HCT116 (cell line): Measurements from ENCODE around the gene RGS12. TPM values are rescaled to one million over a fixed set of nuclear protein-coding genes. Genes with fewer than 3 reads are reported as not detected.

Experiments used
- ATAC-seq: fragments of 200-7000 bp; cut with Tn5 transposase; 2 replicates; pipeline ENCODE4 v1.9.1; 2020; ENCODE audit warnings: mild to moderate bottlenecking, moderate library complexity
- BruUV-seq: library from RNA; stranded (reverse); fragments of 400-500 nt; replicated peaks from 2 replicates; lab custom pipeline; 2021; lab: Mats Ljungman, UMichigan
- CTCF ChIA-PET: fragments of 300-600 bp; sonication (Branson Sonifier 250); formaldehyde crosslinking; loops from one replicate; lab custom pipeline; 2021; ENCODE audit warnings: antibody characterized with exemption; lab: Charles Lee
- POLR2A ChIA-PET: fragments of 300-600, 350-600 bp; sonication (Branson Sonifier 250); formaldehyde crosslinking; loops from one replicate; lab custom pipeline; 2021; ENCODE audit warnings: antibody characterized with exemption; lab: Charles Lee
- RAD21 ChIA-PET, 2 experiments: fragments of 300-600 bp; sonication (Branson Sonifier 250); formaldehyde crosslinking; loops; one replicate each; lab custom pipeline; 2023; ENCODE audit warnings: low total read pairs in 2 of 2; ENCODE audit not compliant: uncharacterized antibody in 2 of 2, unreplicated experiment in 2 of 2, low non-redundant PET in 1 of 2; lab: Charles Lee
- DNase-seq: peaks from one replicate; pipeline ENCODE4 v3.0.0-alpha.2; 2010; ENCODE audit warnings: low read depth, low spot score
- H2AFZ ChIP-seq: fragments of 200-600 bp; shearing (Covaris generic), sonication (generic); 2 replicates; pipeline ENCODE4 v1.6.1; 2017; ENCODE audit warnings: low read depth, mixed run types, mixed read lengths, antibody characterized with exemption, low read length; ENCODE audit not compliant: poor library complexity, severe bottlenecking
- H3K27ac ChIP-seq: 2 replicates; pipeline ENCODE4 v1.5.1; 2012; ENCODE audit warnings: low read depth, low read length
- H3K27me3 ChIP-seq: fragments of 200-600 bp; sonication (generic); 2 replicates; pipeline ENCODE4 v1.6.1; 2016; ENCODE audit warnings: mixed run types, low read length, mixed read lengths; ENCODE audit not compliant: insufficient read depth
- H3K36me3 ChIP-seq, 2 experiments: fragments of 200-500 bp in 1 of 2; fragments of 200-600 bp in 1 of 2; sonication (Bioruptor generic) in 1 of 2; sonication (generic) in 1 of 2; 2 replicates each; pipeline versions ENCODE4 v1.5.1 to v1.6.1; 2014 to 2016; ENCODE audit warnings: low read length in 2 of 2, inconsistent platforms in 1 of 2, mixed read lengths in 1 of 2, mixed run types in 1 of 2; ENCODE audit not compliant: insufficient read depth in 2 of 2, control insufficient read depth in 1 of 2
- H3K4me1 ChIP-seq, 2 experiments: fragments of 200-600 bp in 1 of 2; sonication (generic) in 1 of 2; 2 replicates each; pipeline versions ENCODE4 v1.5.1 to v1.6.1; 2012 to 2017; ENCODE audit warnings: low read length in 2 of 2, inconsistent platforms in 1 of 2, mild to moderate bottlenecking in 1 of 2, mixed read lengths in 1 of 2, mixed run types in 1 of 2, moderate library complexity in 1 of 2; ENCODE audit not compliant: insufficient read depth in 2 of 2, control insufficient read depth in 1 of 2
- H3K4me2 ChIP-seq: fragments of 200-600 bp; sonication (generic); 2 replicates; pipeline ENCODE4 v1.6.1; 2017; ENCODE audit warnings: mixed run types, low read length, mixed read lengths
- H3K4me3 ChIP-seq, 2 experiments: fragments of 200-600 bp in 1 of 2; sonication (generic) in 1 of 2; replicated peaks in 1 of 2; 2 replicates each; pipeline ENCODE4 v1.5.1; 2011 to 2016; ENCODE audit warnings: low read length in 2 of 2, control low read depth in 1 of 2, low read depth in 1 of 2, mild to moderate bottlenecking in 1 of 2, mixed read lengths in 1 of 2, mixed run types in 1 of 2
- H3K79me2 ChIP-seq: fragments of 200-600 bp; sonication (generic); 2 replicates; pipeline ENCODE4 v1.6.1; 2017; ENCODE audit warnings: mild to moderate bottlenecking, mixed run types, low read length, moderate library complexity, mixed read lengths; ENCODE audit not compliant: insufficient read depth
- H3K9ac ChIP-seq: fragments of 200-600 bp; sonication (generic); 2 replicates; pipeline ENCODE4 v1.6.1; 2016; ENCODE audit warnings: low read length, mixed read lengths
- H3K9me2 ChIP-seq: fragments of 200-600 bp; sonication (generic), shearing (Covaris generic); 2 replicates; pipeline ENCODE4 v1.6.1; 2017; ENCODE audit warnings: mixed run types, mild to moderate bottlenecking, moderate library complexity; ENCODE audit not compliant: insufficient read depth
- H3K9me3 ChIP-seq, 2 experiments: fragments of 200-500 bp in 1 of 2; fragments of 200-600 bp in 1 of 2; sonication (Bioruptor generic) in 1 of 2; sonication (generic) in 1 of 2; 2 replicates each; pipeline ENCODE4 v1.6.1; 2014 to 2017; ENCODE audit warnings: low read length in 2 of 2, mixed read lengths in 2 of 2, inconsistent platforms in 1 of 2, low read depth in 1 of 2, mild to moderate bottlenecking in 1 of 2, mixed run types in 1 of 2, moderate library complexity in 1 of 2; ENCODE audit not compliant: control insufficient read depth in 1 of 2, insufficient read depth in 1 of 2
- H4K20me1 ChIP-seq: fragments of 200-600 bp; sonication (generic), shearing (Covaris generic); 2 replicates; pipeline ENCODE4 v1.6.1; 2017; ENCODE audit warnings: mixed run types, mild to moderate bottlenecking, moderate library complexity; ENCODE audit not compliant: insufficient read depth
- CBX3 ChIP-seq: IDR thresholded peaks from 2 replicates; pipeline ENCODE4 v1.6.1; 2012; ENCODE audit warnings: low read depth
- CTCF ChIP-seq, 3 experiments: fragments of 200-600 bp in 1 of 3; sonication (generic) in 1 of 3; IDR thresholded peaks in 2 of 3; conservative IDR thresholded peaks in 1 of 3; 2 replicates each; pipeline ENCODE4 v1.5.1; 2012 to 2017; ENCODE audit warnings: low read depth in 2 of 3, low read length in 2 of 3, antibody characterized with exemption in 1 of 3, borderline replicate concordance in 1 of 3, control low read depth in 1 of 3, mild to moderate bottlenecking in 1 of 3, mixed read lengths in 1 of 3, mixed run types in 1 of 3, moderate library complexity in 1 of 3; ENCODE audit not compliant: insufficient read depth in 1 of 3
- EZH2phosphoT487 ChIP-seq: fragments of 200-600 bp; IDR thresholded peaks from 2 replicates; pipeline ENCODE4 v1.6.1; 2018; ENCODE audit warnings: antibody characterized with exemption, borderline replicate concordance
- JUND ChIP-seq: IDR thresholded peaks from 2 replicates; pipeline ENCODE4 v1.6.1; 2012
- POLR2A ChIP-seq: IDR thresholded peaks from 2 replicates; pipeline ENCODE4 v1.7.0; 2011; ENCODE audit warnings: borderline replicate concordance; ENCODE audit not compliant: insufficient read depth, insufficient read length; ENCODE audit errors: extremely low read depth
- SIN3A ChIP-seq: IDR thresholded peaks from 2 replicates; pipeline ENCODE4 v1.6.1; 2012; ENCODE audit warnings: low read depth
- SP1 ChIP-seq: IDR thresholded peaks from 2 replicates; pipeline ENCODE4 v1.6.1; 2012; ENCODE audit warnings: low read depth
- SRF ChIP-seq: IDR thresholded peaks from 2 replicates; pipeline ENCODE4 v1.6.1; 2012; ENCODE audit warnings: low read depth
- TCF7L2 ChIP-seq: IDR thresholded peaks from 2 replicates; pipeline ENCODE4 v1.7.0; 2011; ENCODE audit warnings: borderline replicate concordance, inconsistent platforms; ENCODE audit not compliant: insufficient read depth, insufficient read length; ENCODE audit errors: extremely low read depth
- YY1 ChIP-seq: IDR thresholded peaks from 2 replicates; pipeline ENCODE4 v1.6.1; 2011; ENCODE audit warnings: low read length, low read depth, moderate library complexity, mild to moderate bottlenecking; ENCODE audit not compliant: insufficient replicate concordance; ENCODE audit errors: extremely low read depth
- ZNF274 ChIP-seq: fragments of 200-500 bp; sonication (Bioruptor generic); IDR thresholded peaks from 2 replicates; pipeline ENCODE4 v1.6.1; 2014; ENCODE audit warnings: mild to moderate bottlenecking, low read depth, low read length, inconsistent platforms
- intact Hi-C: fragments of 100-400 bp; cut with micrococcal nuclease; formaldehyde crosslinking; loops from 2 replicates; pipeline ENCODE4 v1.10.0; 2022
- total RNA-seq: library from RNA; stranded (reverse); gene quantifications from one replicate; pipeline ENCODE4 v1.2.1, GENCODE V29; 2021; ENCODE audit not compliant: unreplicated experiment

RGS12 gene
- total RNA-seq, 1 experiment from 2014 or later: 22.2 TPM

GRCh38 chr4:3338976-3339531 lies 46.2 kb downstream of the RGS12 start:
- ATAC-seq (no peak), DNase-seq (no peak)
- H3K9me2 ChIP-seq: no peaks in the 10 kb centered on the region
- H2AFZ ChIP-seq: no peak overlapping the region
- H3K27ac ChIP-seq: no peak overlapping the region
- no peak overlapping the region for H3K9ac ChIP-seq
- no peaks in the 10 kb centered on the region for H4K20me1 ChIP-seq
- no TSS peak for BruUV-seq
- H3K27me3 ChIP-seq: no peaks in the 10 kb centered on the region
- H3K4me1 ChIP-seq: no peaks in the 10 kb centered on the region; a peak in 1 of 4 replicates
- H3K79me2 ChIP-seq: peaks cover 6% of the 10 kb centered on the region; the same call in 1 of the 2 replicates
- H3K9me3 ChIP-seq: no peaks in the 10 kb centered on the region
- intact Hi-C loops: no loop called here
- TF ChIP-seq SP1 (no peak), POLR2A (no peak), YY1 (no peak), ZNF274 (no peak), CBX3 (no peak), JUND (no peak), CTCF (IDR thresholded peaks at IDR 0.05 in 2 of 3, conservative IDR thresholded peaks at IDR 0.05 in 1 of 3; ENCODE audit: borderline replicate concordance in 1 of 3, insufficient read depth in 1 of 3, low read depth in 2 of 3, low read length in 2 of 3) (no peak)
- no peak overlapping the region for H3K4me3 ChIP-seq
- RAD21 ChIA-PET: no interaction called here
- H3K36me3 ChIP-seq: no peaks in the 10 kb centered on the region
- CTCF ChIA-PET: no interaction called here
- POLR2A ChIA-PET: no interaction called here
- H3K4me2 ChIP-seq: no peak overlapping the region

GRCh38 chr4:3339577-3339976 lies 46.8 kb downstream of the RGS12 start:
- H3K4me1 ChIP-seq: no peaks in the 10 kb centered on the region; a peak in 1 of 4 replicates
- H3K9me2 ChIP-seq: no peaks in the 10 kb centered on the region
- no TSS peak for BruUV-seq
- H3K4me3 ChIP-seq: no peak overlapping the region
- no peak for TF ChIP-seq TCF7L2
- no peak for TF ChIP-seq JUND
- TF ChIP-seq EZH2phosphoT487: no peak
- TF ChIP-seq SIN3A: no peak
- no peak for TF ChIP-seq CTCF (IDR thresholded peaks at IDR 0.05 in 2 of 3, conservative IDR thresholded peaks at IDR 0.05 in 1 of 3; ENCODE audit: borderline replicate concordance in 1 of 3, insufficient read depth in 1 of 3, low read depth in 2 of 3, low read length in 2 of 3)
- TF ChIP-seq SRF: no peak
- H3K36me3 ChIP-seq: no peaks in the 10 kb centered on the region
- ATAC-seq (no peak), DNase-seq (no peak)
- H3K9me3 ChIP-seq: no peaks in the 10 kb centered on the region
- H3K27me3 ChIP-seq: no peaks in the 10 kb centered on the region
- peaks cover 6% of the 10 kb centered on the region; the same call in 1 of the 2 replicates for H3K79me2 ChIP-seq
- H3K9ac ChIP-seq: no peak overlapping the region
- no peak overlapping the region for H3K4me2 ChIP-seq
- ChIA-PET CTCF (no interaction called here), POLR2A (no interaction called here), RAD21 (no interaction called here)
- H3K27ac ChIP-seq: no peak overlapping the region
- intact Hi-C loops: no loop called here
- no peaks in the 10 kb centered on the region for H4K20me1 ChIP-seq
- no peak overlapping the region for H2AFZ ChIP-seq
